Fibroblast of pulmonary artery (primary cell): ENCODE measurements around the gene PAX2.

ENCODE experiments used
- DNase-seq: peaks from one replicate; pipeline ENCODE4 v3.0.0-alpha.2; 2010; ENCODE audit warnings: low read depth
- H3K4me3 ChIP-seq: replicated peaks from 2 replicates; pipeline ENCODE4 v1.5.1; 2011; ENCODE audit warnings: low read depth, mild to moderate bottlenecking, control low read depth, low read length, moderate library complexity
- CTCF ChIP-seq: IDR thresholded peaks from 2 replicates; pipeline ENCODE4 v1.5.1; 2011; ENCODE audit warnings: mild to moderate bottlenecking, control low read depth, low read length, inconsistent platforms; ENCODE audit errors: missing control alignments

PAX2 gene

GRCh38 chr10:100740476-100741377 lies 4.7 kb upstream of the PAX2 start:
- TF ChIP-seq CTCF, result no peak
- no peak overlapping the region for H3K4me3 ChIP-seq
- no peak for DNase-seq

- DNase-seq, result no peak
- H3K4me3 ChIP-seq, result no peak overlapping the region
- TF ChIP-seq CTCF, result no peak
Measured at GRCh38 chr10:100741378-100742075, 3.9 kb upstream of the PAX2 start.

- no peak for DNase-seq
- no peak for TF ChIP-seq CTCF
- no peak overlapping the region for H3K4me3 ChIP-seq
Measured at GRCh38 chr10:100742076-100742771, 3.2 kb upstream of the PAX2 start.

- H3K4me3 ChIP-seq, result no peak overlapping the region
- DNase-seq, result no peak
- no peak for TF ChIP-seq CTCF
Measured at GRCh38 chr10:100742936-100743335, 2.4 kb upstream of the PAX2 start.

GRCh38 chr10:100743626-100744135 lies 1.7 kb upstream of the PAX2 start:
- no peak overlapping the region for H3K4me3 ChIP-seq
- DNase-seq, result peak; percentile 76
- peak; percentile 77 for TF ChIP-seq CTCF

GRCh38 chr10:100744136-100744986 lies 1.0 kb upstream of the PAX2 start:
- DNase-seq, result no peak
- TF ChIP-seq CTCF, result no peak
- H3K4me3 ChIP-seq, result no peak overlapping the region
